Ovary (tissue), 3 donors: ENCODE measurements around the gene ZNF429.

Source experiments
- CTCF ChIP-seq, 3 donors: fragments of 450-650 bp in 2 of 3; fragments of 200-600 bp in 1 of 3; IDR thresholded peaks; one replicate each; pipeline versions ENCODE4 v1.5.1 to v1.8.0; 2016 to 2022; ENCODE audit warnings: antibody characterized with exemption in 3 of 3, mild to moderate bottlenecking in 1 of 3
- EP300 ChIP-seq: sonication (generic); formaldehyde crosslinking; IDR thresholded peaks from one replicate; pipeline ENCODE4 v1.6.1; 2017; ENCODE audit warnings: antibody characterized with exemption
- donor health status: DM: no; HTN: no; CAD: no.

- TF ChIP-seq CTCF (IDR thresholded peaks at IDR 0.05), result no peak
- no peak for TF ChIP-seq EP300
These were observed 79.1 kb downstream of the ZNF429 start for GRCh38 chr19:21584537-21584936.
